ENCODE measurements around the gene COPG2.

GRCh38 chr7:130478991-130479390, 189.6 kb downstream of the COPG2 start:
- TF ChIP-seq POLR2A (IDR thresholded peaks at IDR 0.05; ENCODE audit: low read length) = no peak
- no peak for TF ChIP-seq FOSL2 (IDR thresholded peaks at IDR 0.05)
- TF ChIP-seq FOSL2 (CRISPR knock-in tag; IDR thresholded peaks at IDR 0.05) = no peak
- no peak for TF ChIP-seq CTCF (IDR thresholded peaks at IDR 0.05)

Data from A549 (cell line).